ENCODE measurements around the gene IRAK4. TPM values are rescaled to one million over a fixed set of nuclear protein-coding genes. Genes with fewer than 3 reads are reported as not detected.

The IRAK4 gene
- total and polyA plus RNA-seq, 4 donors, result 9.4 to 28.0 (median 17.8) TPM

DNA sequence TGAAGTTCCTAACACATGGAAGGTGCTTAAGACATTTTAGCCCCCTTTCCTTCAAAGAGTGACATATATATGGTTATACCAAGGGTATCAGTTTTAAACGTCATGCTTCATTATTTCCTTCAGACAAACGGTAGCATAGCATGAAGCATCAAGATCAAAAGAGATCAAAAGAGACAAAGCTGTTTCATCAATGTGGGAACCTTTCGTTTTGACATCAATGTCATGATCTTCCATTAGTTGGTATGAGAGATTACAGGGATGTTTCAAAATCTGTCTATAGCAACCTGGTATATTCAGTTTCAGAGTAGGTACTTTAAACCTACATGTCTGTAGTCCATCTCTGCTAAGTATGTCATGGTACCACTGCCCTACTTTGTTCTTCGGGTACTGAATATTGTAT lies 28.5 kb upstream of the IRAK4 start:
- DNase-seq (no peak), ATAC-seq (ENCODE audit: insufficient read depth, low FRiP score) (no peak)
- no peaks in the 10 kb centered on the region for H3K4me1 ChIP-seq (ENCODE audit: control insufficient read depth in 5 of 5, insufficient read depth in 5 of 5, low read length in 5 of 5)
- H3K36me3 ChIP-seq (ENCODE audit: control insufficient read depth in 4 of 4, insufficient read depth in 4 of 4, low read length in 4 of 4), result peaks cover 3 to 14% (median 4%) of the 10 kb centered on the region in 4 donors
- no peaks in the 10 kb centered on the region for H3K27me3 ChIP-seq (ENCODE audit: control insufficient read depth in 3 of 3, insufficient read depth in 3 of 3, low read length in 2 of 3)
- H3K4me3 ChIP-seq, result no peak overlapping the region
- H3K9ac ChIP-seq (ENCODE audit: insufficient read depth in 1 of 2, low read length in 2 of 2), result no peak overlapping the region
- no peaks in the 10 kb centered on the region for H3K9me3 ChIP-seq (ENCODE audit: control insufficient read depth in 4 of 4, insufficient read depth in 3 of 4, low read length in 3 of 4)
- TF ChIP-seq, protein P1, sequence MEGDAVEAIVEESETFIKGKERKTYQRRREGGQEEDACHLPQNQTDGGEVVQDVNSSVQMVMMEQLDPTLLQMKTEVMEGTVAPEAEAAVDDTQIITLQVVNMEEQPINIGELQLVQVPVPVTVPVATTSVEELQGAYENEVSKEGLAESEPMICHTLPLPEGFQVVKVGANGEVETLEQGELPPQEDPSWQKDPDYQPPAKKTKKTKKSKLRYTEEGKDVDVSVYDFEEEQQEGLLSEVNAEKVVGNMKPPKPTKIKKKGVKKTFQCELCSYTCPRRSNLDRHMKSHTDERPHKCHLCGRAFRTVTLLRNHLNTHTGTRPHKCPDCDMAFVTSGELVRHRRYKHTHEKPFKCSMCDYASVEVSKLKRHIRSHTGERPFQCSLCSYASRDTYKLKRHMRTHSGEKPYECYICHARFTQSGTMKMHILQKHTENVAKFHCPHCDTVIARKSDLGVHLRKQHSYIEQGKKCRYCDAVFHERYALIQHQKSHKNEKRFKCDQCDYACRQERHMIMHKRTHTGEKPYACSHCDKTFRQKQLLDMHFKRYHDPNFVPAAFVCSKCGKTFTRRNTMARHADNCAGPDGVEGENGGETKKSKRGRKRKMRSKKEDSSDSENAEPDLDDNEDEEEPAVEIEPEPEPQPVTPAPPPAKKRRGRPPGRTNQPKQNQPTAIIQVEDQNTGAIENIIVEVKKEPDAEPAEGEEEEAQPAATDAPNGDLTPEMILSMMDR (IDR thresholded peaks at IDR 0.05; ENCODE audit: control extremely low read depth, extremely low read depth), result no peak
- no peak overlapping the region for H3K27ac ChIP-seq (ENCODE audit: low read depth in 1 of 2, low read length in 1 of 2)
- 75 to 79% methylated on average over 4 of the region's 4 CpGs for WGBS, 2 donors

DNA sequence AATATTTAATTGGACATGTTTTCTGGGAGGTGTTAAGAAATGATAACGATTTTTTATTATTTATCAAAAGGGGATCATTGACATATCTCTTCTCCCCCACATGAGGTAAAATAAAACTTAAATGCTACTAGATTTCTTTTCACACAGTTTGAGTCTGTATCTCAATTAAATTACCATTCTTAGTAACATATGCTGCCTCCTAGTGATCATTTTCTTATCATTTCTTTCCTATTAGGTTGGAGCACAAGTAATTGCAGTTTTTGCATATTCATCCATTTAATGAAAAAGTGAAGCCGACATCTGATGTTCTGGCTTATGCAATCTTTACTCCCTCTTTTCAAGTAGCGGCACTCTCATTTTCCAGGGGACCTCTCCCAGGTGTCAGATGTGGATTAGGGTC lies 25.1 kb upstream of the IRAK4 start:
- H3K4me3 ChIP-seq, result no peak overlapping the region
- WGBS, 2 donors, result 94 to 97% methylated on average over 3 of the region's 3 CpGs
- no peak overlapping the region for H3K9ac ChIP-seq (ENCODE audit: insufficient read depth in 1 of 2, low read length in 2 of 2)
- DNase-seq (no peak), ATAC-seq (ENCODE audit: insufficient read depth, low FRiP score) (no peak)
- H3K9me3 ChIP-seq (ENCODE audit: control insufficient read depth in 4 of 4, insufficient read depth in 3 of 4, low read length in 3 of 4), result no peaks in the 10 kb centered on the region
- peaks cover 4 to 17% (median 5%) of the 10 kb centered on the region in 4 donors for H3K36me3 ChIP-seq (ENCODE audit: control insufficient read depth in 4 of 4, insufficient read depth in 4 of 4, low read length in 4 of 4)
- no peak overlapping the region for H3K27ac ChIP-seq (ENCODE audit: low read depth in 1 of 2, low read length in 1 of 2)
- H3K27me3 ChIP-seq (ENCODE audit: control insufficient read depth in 3 of 3, insufficient read depth in 3 of 3, low read length in 2 of 3), result no peaks in the 10 kb centered on the region
- TF ChIP-seq, protein P1 (IDR thresholded peaks at IDR 0.05; ENCODE audit: control extremely low read depth, extremely low read depth), result no peak
- H3K4me1 ChIP-seq (ENCODE audit: control insufficient read depth in 5 of 5, insufficient read depth in 5 of 5, low read length in 5 of 5), result no peaks in the 10 kb centered on the region

DNA sequence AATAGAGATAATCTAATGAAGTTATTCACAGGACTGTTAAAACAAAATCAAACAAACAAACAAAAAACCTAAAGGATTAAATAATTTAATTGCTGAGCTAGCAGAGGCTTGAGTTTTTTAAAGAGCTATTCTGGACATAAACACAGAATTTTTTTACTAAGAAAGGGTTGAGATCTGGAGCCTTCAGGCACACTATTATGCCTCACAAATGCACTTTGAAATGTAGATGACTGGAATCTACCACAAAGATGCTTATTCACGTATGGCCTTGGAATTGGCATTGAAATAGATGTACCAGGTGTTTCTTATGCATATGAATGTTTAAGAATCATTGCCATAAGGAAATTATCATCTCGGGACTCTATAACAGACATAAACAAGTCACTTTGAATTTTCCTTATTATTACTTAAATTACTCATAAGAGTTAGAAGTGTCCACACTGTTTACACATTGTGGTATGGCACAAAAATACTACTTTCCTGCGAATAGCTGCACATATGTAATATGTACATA lies 21.8 kb upstream of the IRAK4 start:
- peaks cover 4 to 12% (median 7%) of the 10 kb centered on the region in 4 donors for H3K36me3 ChIP-seq (ENCODE audit: control insufficient read depth in 4 of 4, insufficient read depth in 4 of 4, low read length in 4 of 4)
- DNase-seq (no peak), ATAC-seq (ENCODE audit: insufficient read depth, low FRiP score) (no peak)
- H3K27ac ChIP-seq (ENCODE audit: low read depth in 1 of 2, low read length in 1 of 2), result no peak overlapping the region
- TF ChIP-seq, protein P1 (IDR thresholded peaks at IDR 0.05; ENCODE audit: control extremely low read depth, extremely low read depth), result no peak
- no peak overlapping the region for H3K9ac ChIP-seq (ENCODE audit: insufficient read depth in 1 of 2, low read length in 2 of 2)
- H3K4me3 ChIP-seq, result no peak overlapping the region
- 95 to 97% methylated on average over 3 of the region's 3 CpGs for WGBS, 2 donors
- H3K9me3 ChIP-seq (ENCODE audit: control insufficient read depth in 4 of 4, insufficient read depth in 3 of 4, low read length in 3 of 4), result no peaks in the 10 kb centered on the region
- H3K4me1 ChIP-seq (ENCODE audit: control insufficient read depth in 5 of 5, insufficient read depth in 5 of 5, low read length in 5 of 5), result no peaks in the 10 kb centered on the region
- no peaks in the 10 kb centered on the region for H3K27me3 ChIP-seq (ENCODE audit: control insufficient read depth in 3 of 3, insufficient read depth in 3 of 3, low read length in 2 of 3)

DNA sequence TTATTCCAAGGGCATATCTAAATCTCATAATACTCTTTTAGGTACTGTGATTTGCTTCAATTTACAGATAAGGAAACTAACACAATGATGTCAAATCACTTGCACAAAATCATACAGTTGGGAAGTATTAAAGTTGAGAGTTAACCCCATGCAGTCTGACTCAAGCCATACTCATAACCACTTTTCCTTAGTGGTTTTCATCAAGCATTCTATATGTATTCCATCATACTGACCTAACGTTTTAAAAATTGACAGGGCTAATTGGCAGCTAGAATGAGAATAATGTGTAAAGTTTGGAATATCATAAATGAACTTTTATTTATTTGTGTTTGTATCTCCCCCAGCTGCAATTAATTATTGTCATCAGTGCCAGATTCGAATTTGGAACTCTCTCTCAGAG lies 21.1 kb upstream of the IRAK4 start:
- TF ChIP-seq, protein P1 (IDR thresholded peaks at IDR 0.05; ENCODE audit: control extremely low read depth, extremely low read depth), result no peak
- 71 to 79% methylated on average over 2 of the region's 2 CpGs for WGBS, 2 donors

More for the DNA sequence above, 21.1 kb upstream of the IRAK4 start:
- DNase-seq, result no peak
- H3K36me3 ChIP-seq (ENCODE audit: control insufficient read depth in 4 of 4, insufficient read depth in 4 of 4, low read length in 4 of 4), result peaks cover 7 to 10% (median 9%) of the 10 kb centered on the region in 4 donors
- H3K27ac ChIP-seq (ENCODE audit: low read depth in 1 of 2, low read length in 1 of 2), result no peak overlapping the region
- no peak overlapping the region for H3K4me3 ChIP-seq
- no peak overlapping the region for H3K9ac ChIP-seq (ENCODE audit: insufficient read depth in 1 of 2, low read length in 2 of 2)
- ATAC-seq (ENCODE audit: insufficient read depth, low FRiP score), result no peak
- H3K4me1 ChIP-seq (ENCODE audit: control insufficient read depth in 5 of 5, insufficient read depth in 5 of 5, low read length in 5 of 5), result no peaks in the 10 kb centered on the region
- H3K27me3 ChIP-seq (ENCODE audit: control insufficient read depth in 3 of 3, insufficient read depth in 3 of 3, low read length in 2 of 3), result no peaks in the 10 kb centered on the region
- H3K9me3 ChIP-seq (ENCODE audit: control insufficient read depth in 4 of 4, insufficient read depth in 3 of 4, low read length in 3 of 4), result no peaks in the 10 kb centered on the region

All from lung (tissue), 12 donors.